Neural cell (in vitro differentiated cells): ENCODE data around the gene CRACR2B.

Experiments used
- CTCF ChIP-seq: fragments of 450-650 bp; IDR thresholded peaks from 2 replicates; pipeline ENCODE4 v1.5.1; 2014; ENCODE audit warnings: antibody characterized with exemption, mild to moderate bottlenecking, moderate library complexity; ENCODE audit not compliant: poor library complexity, severe bottlenecking
- EP300 ChIP-seq: fragments of 450-650 bp; conservative IDR thresholded peaks from 2 replicates; pipeline ENCODE4 v1.6.1; 2014; ENCODE audit warnings: antibody characterized with exemption, mild to moderate bottlenecking, moderate library complexity; ENCODE audit not compliant: poor library complexity, severe bottlenecking
- EZH2 ChIP-seq: fragments of 200-600, 300-800 bp; shearing (Covaris generic), sonication (generic); IDR thresholded peaks from 2 replicates; pipeline ENCODE4 v1.6.1; 2014; ENCODE audit warnings: antibody characterized with exemption, low read length, borderline replicate concordance, mild to moderate bottlenecking; ENCODE audit not compliant: insufficient read depth, poor library complexity, severe bottlenecking
- MXI1 ChIP-seq: fragments of 450-650 bp; conservative IDR thresholded peaks from 2 replicates; pipeline ENCODE4 v1.6.1; 2014; ENCODE audit warnings: antibody characterized with exemption, mild to moderate bottlenecking; ENCODE audit not compliant: poor library complexity, severe bottlenecking
- POLR2AphosphoS5 ChIP-seq: IDR thresholded peaks from 2 replicates; pipeline ENCODE4 v1.6.1; 2012
- RAD21 ChIP-seq: fragments of 450-650 bp; conservative IDR thresholded peaks from 2 replicates; pipeline ENCODE4 v1.6.1; 2014; ENCODE audit warnings: antibody characterized with exemption, mild to moderate bottlenecking, moderate library complexity
- REST ChIP-seq: IDR thresholded peaks from 2 replicates; pipeline ENCODE4 v1.6.1; 2012; ENCODE audit warnings: borderline replicate concordance
- TAF1 ChIP-seq: IDR thresholded peaks from 2 replicates; pipeline ENCODE4 v1.6.1; 2012; ENCODE audit warnings: low read depth

- TF ChIP-seq CTCF (no peak), EP300 (no peak), TAF1 (no peak), MXI1 (no peak), RAD21 (no peak), EZH2 (no peak), REST (no peak), POLR2AphosphoS5 (no peak)
Measured at GRCh38 chr11:860234-861104, 32.8 kb downstream of the CRACR2B start.
